ENCODE measurements around the gene PNKD. TPM values are rescaled to one million over a fixed set of nuclear protein-coding genes. Genes with fewer than 3 reads are reported as not detected.

Gene PNKD
- total RNA-seq, 1 experiment from 2014 or later: 97.7 TPM

DNA sequence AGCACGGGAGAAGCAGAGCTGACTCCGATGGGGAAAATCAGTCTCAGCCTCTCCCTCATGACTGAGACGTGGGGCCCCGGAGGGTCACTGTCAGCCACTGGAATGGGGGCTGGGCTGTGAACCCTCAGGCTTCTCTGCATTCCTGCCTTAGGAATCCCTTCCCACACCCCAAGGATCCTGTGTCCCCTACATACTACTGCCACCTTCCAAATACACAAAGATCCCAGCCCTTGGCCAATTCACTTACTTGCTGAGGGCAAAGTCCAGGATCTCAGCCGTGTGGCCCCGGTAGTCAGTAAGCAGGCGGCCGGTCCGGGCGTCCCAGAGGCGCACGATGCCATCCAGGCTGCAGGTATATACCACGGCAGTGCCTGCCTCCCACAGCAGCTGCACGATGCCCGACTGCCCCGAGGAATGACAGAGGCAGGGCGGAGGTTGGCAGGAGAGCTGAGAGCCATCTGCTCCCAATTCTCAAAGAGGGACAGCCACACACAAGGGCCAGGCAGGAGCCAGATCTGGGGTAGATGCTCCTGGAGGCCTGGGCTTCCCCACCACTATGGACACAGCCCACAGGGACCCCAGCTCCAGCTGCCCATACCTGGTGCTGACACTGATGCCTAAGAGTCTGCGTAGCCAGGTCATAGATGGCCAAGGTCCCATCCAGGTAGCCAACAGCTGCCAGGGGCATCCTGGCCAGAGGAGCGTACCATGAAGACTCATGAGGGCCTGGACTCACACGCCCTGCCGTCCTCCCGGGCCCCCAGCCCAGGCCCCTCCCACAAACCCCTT, 5.4 kb upstream of the PNKD start:
- Histone ChIP-seq H3K4me2 (ENCODE audit: low read length) (no peak overlapping the region), H3K9ac (ENCODE audit: low read length) (no peak overlapping the region), H3K9me3 (ENCODE audit: low read length) (no peaks in the 10 kb centered on the region), H3K4me1 (ENCODE audit: insufficient read depth, low read length) (no peaks in the 10 kb centered on the region), H3K9me2 (replicated peaks; ENCODE audit: low read length) (no peaks in the 10 kb centered on the region), H3K4me3 (ENCODE audit: low read length) (no peak overlapping the region), H2AFZ (ENCODE audit: low read length) (no peak overlapping the region), H3K27me3 (ENCODE audit: low read length) (no peaks in the 10 kb centered on the region), H3K27ac (ENCODE audit: low read length) (no peak overlapping the region), H3F3A (ENCODE audit: low read length, unreplicated experiment) (no peaks in the 10 kb centered on the region), H4K20me1 (ENCODE audit: low read length) (no peaks in the 10 kb centered on the region), H3K79me2 (ENCODE audit: low read length) (peaks cover 18% of the 10 kb centered on the region), H3K36me3 (ENCODE audit: low read depth, low read length) (peaks cover 10% of the 10 kb centered on the region)
- ChIA-PET POLR2A (ENCODE audit: unreplicated experiment) (no interaction called here), CTCF (no interaction called here)
- intact Hi-C loops (cut with micrococcal nuclease): no loop called here
- no peak for DNase-seq
- no peak for ATAC-seq
- BruUV-seq (replicated peaks): no TSS peak
- no peak for TF ChIP-seq EZH2 (IDR thresholded peaks at IDR 0.05; ENCODE audit: low read length, unreplicated experiment)
- TF ChIP-seq, protein P1, sequence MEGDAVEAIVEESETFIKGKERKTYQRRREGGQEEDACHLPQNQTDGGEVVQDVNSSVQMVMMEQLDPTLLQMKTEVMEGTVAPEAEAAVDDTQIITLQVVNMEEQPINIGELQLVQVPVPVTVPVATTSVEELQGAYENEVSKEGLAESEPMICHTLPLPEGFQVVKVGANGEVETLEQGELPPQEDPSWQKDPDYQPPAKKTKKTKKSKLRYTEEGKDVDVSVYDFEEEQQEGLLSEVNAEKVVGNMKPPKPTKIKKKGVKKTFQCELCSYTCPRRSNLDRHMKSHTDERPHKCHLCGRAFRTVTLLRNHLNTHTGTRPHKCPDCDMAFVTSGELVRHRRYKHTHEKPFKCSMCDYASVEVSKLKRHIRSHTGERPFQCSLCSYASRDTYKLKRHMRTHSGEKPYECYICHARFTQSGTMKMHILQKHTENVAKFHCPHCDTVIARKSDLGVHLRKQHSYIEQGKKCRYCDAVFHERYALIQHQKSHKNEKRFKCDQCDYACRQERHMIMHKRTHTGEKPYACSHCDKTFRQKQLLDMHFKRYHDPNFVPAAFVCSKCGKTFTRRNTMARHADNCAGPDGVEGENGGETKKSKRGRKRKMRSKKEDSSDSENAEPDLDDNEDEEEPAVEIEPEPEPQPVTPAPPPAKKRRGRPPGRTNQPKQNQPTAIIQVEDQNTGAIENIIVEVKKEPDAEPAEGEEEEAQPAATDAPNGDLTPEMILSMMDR (conservative IDR thresholded peaks at IDR 0.05; ENCODE audit: low read depth, low read length): no peak
- TF ChIP-seq EZH2phosphoT487 (IDR thresholded peaks at IDR 0.05; ENCODE audit: borderline replicate concordance, low read length): no peak

- CTCF ChIA-PET: no interaction called here
- no peak overlapping the region for H3K9ac ChIP-seq (ENCODE audit: low read length)
- TF ChIP-seq, protein P1 (conservative IDR thresholded peaks at IDR 0.05; ENCODE audit: low read depth, low read length): no peak
- no peak for TF ChIP-seq EZH2phosphoT487 (IDR thresholded peaks at IDR 0.05; ENCODE audit: borderline replicate concordance, low read length)
- TF ChIP-seq EZH2 (IDR thresholded peaks at IDR 0.05; ENCODE audit: low read length, unreplicated experiment): no peak
Observed at GRCh38 chr2:218265626-218266025, 4.7 kb upstream of the PNKD start.

GRCh38 chr2:218266316-218266979, 3.9 kb upstream of the PNKD start:
- no peaks in the 10 kb centered on the region for H3K27me3 ChIP-seq (ENCODE audit: low read length)
- H3K9me3 ChIP-seq (ENCODE audit: low read length): no peaks in the 10 kb centered on the region
- no peak overlapping the region for H3K9ac ChIP-seq (ENCODE audit: low read length)
- no peak overlapping the region for H3K4me2 ChIP-seq (ENCODE audit: low read length)
- TF ChIP-seq EZH2phosphoT487 (IDR thresholded peaks at IDR 0.05; ENCODE audit: borderline replicate concordance, low read length) (no peak), EZH2 (IDR thresholded peaks at IDR 0.05; ENCODE audit: low read length, unreplicated experiment) (no peak)
- TF ChIP-seq, protein P1 (conservative IDR thresholded peaks at IDR 0.05; ENCODE audit: low read depth, low read length): no peak
- CTCF ChIA-PET: no interaction called here
- DNase-seq (no peak), ATAC-seq (no peak)
- POLR2A ChIA-PET (ENCODE audit: unreplicated experiment): no interaction called here
- H3F3A ChIP-seq (ENCODE audit: low read length, unreplicated experiment): no peaks in the 10 kb centered on the region
- peaks cover 10% of the 10 kb centered on the region for H3K36me3 ChIP-seq (ENCODE audit: low read depth, low read length)
- H3K4me1 ChIP-seq (ENCODE audit: insufficient read depth, low read length): peaks cover 3% of the 10 kb centered on the region
- no peak overlapping the region for H3K27ac ChIP-seq (ENCODE audit: low read length)
- peaks cover 27% of the 10 kb centered on the region for H3K79me2 ChIP-seq (ENCODE audit: low read length)
- intact Hi-C loops (cut with micrococcal nuclease): no loop called here
- H2AFZ ChIP-seq (ENCODE audit: low read length): no peak overlapping the region
- no peaks in the 10 kb centered on the region for H4K20me1 ChIP-seq (ENCODE audit: low read length)
- BruUV-seq (replicated peaks): no TSS peak
- H3K4me3 ChIP-seq (ENCODE audit: low read length): no peak overlapping the region
- H3K9me2 ChIP-seq (replicated peaks; ENCODE audit: low read length): no peaks in the 10 kb centered on the region

More at GRCh38 chr2:218265626-218266025, 4.7 kb upstream of the PNKD start:
- Histone ChIP-seq H4K20me1 (ENCODE audit: low read length) (no peaks in the 10 kb centered on the region), H3K27me3 (ENCODE audit: low read length) (no peaks in the 10 kb centered on the region), H2AFZ (ENCODE audit: low read length) (no peak overlapping the region), H3F3A (ENCODE audit: low read length, unreplicated experiment) (no peaks in the 10 kb centered on the region), H3K27ac (ENCODE audit: low read length) (no peak overlapping the region), H3K9me3 (ENCODE audit: low read length) (no peaks in the 10 kb centered on the region), H3K4me3 (ENCODE audit: low read length) (no peak overlapping the region), H3K4me2 (ENCODE audit: low read length) (no peak overlapping the region), H3K36me3 (ENCODE audit: low read depth, low read length) (peaks cover 10% of the 10 kb centered on the region), H3K9me2 (replicated peaks; ENCODE audit: low read length) (no peaks in the 10 kb centered on the region), H3K79me2 (ENCODE audit: low read length) (peaks cover 19% of the 10 kb centered on the region), H3K4me1 (ENCODE audit: insufficient read depth, low read length) (no peaks in the 10 kb centered on the region)
- no TSS peak for BruUV-seq (replicated peaks)
- intact Hi-C loops (cut with micrococcal nuclease): no loop called here
- POLR2A ChIA-PET (ENCODE audit: unreplicated experiment): no interaction called here
- ATAC-seq: no peak
- no peak for DNase-seq
